ENCODE measurements around the gene MRGPRG.
"Not testable (repeated sequence)": the region's sequence is repeated elsewhere in the genome, so short reads cannot be mapped to it uniquely, and the experiment has no call there.

The MRGPRG gene

GRCh38 chr11:3218483-3219280 lies at the start of gene MRGPRG:
Gene MRGPRG, minus strand, starts transcription at chr11:3218813. Its CDS starts 0 bp downstream, at chr11:3218813.
- no peak for DNase-seq (ENCODE audit: low spot score)

DNA sequence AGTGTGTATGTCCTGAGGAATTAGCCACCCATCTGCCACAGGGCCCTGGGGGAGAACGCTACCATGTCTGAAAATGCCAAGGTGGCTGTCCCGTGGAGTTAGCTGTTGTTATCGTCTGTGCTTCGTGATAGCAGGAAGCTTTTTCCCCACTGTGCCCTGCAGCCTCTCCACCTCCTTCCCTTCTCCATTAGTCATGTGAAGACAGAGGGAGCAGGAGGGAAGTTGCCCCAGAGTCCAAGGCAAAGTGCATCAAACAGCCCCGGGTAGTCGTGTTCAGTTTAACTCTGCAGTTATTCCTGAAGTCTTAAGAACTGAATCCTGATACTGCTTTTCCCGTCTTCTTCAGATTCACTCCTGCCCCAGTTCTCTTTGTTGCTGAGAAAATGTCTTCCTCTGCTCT lies 43.9 kb upstream of the MRGPRG start:
- DNase-seq (ENCODE audit: low spot score), result not testable (repeated sequence)

DNA sequence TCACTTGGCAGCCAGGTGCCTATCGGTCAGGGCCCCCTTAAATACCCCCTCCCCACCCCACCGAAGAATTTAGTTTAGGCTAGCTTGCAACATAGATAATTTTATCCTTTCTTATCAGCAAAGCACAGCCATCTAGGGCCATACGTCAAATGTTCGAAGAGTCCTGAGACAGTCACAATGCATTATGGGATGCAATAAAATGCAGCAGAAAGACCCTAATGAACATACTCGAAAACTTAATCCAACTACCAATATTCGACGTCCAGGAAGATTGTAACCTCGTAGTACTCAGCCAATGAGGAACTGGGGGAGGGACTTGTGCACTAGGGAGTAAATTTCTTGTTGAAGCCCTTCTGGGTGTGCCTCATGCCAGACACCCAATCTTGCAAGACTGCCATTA lies 43.2 kb upstream of the MRGPRG start:
- DNase-seq (ENCODE audit: low spot score), result not testable (repeated sequence)

GRCh38 chr11:3257509-3257908 lies 38.9 kb upstream of the MRGPRG start:
- not testable (repeated sequence) for DNase-seq (ENCODE audit: low spot score)

- DNase-seq (ENCODE audit: low spot score), result not testable (repeated sequence)
Observed at GRCh38 chr11:3255241-3255640, 36.6 kb upstream of the MRGPRG start.

GRCh38 chr11:3254773-3255172 lies 36.2 kb upstream of the MRGPRG start:
- not testable (repeated sequence) for DNase-seq (ENCODE audit: low spot score)

GRCh38 chr11:3245071-3245470 lies 26.5 kb upstream of the MRGPRG start:
- DNase-seq (ENCODE audit: low spot score), result no peak

DNA sequence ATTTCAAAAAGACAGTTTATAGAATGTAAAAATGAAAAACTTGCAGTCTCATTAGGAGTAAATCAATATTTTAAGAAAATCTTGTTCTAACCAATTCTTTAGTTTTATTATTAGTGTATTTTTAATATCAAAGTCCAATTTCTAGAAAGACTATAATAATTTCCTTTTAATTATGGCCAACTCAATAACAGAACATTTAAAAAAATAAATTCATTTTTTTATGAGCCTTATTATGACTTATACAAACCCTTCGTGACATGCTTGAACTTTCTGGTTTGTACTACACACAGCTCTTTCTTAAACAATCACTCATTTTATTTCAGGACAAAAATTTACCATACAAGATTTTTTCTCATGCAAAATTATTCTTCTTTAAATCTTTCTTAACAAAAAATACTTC lies 25.3 kb upstream of the MRGPRG start:
- DNase-seq (ENCODE audit: low spot score), result no peak

GRCh38 chr11:3237119-3237518 lies 18.5 kb upstream of the MRGPRG start:
- no peak for DNase-seq (ENCODE audit: low spot score)

DNA sequence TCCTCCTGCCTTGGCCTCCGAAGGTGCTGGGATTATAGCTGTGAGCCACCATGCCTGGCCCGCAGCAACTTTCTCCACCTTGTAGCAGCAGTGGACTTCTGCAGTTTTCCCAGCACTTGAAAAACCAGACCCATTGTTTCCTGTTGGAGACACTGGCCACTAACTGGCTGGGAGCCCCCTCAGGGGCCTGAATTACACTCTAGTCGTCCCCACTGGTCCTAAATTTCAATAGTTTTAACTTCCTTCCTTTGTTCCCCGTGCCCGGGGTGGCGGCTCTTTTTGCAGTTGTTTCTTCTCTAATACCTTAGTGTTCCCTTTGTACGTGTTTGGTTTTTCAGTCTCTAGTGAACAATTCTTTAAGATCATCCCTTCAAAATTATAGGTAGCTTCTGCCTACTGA lies 16.2 kb upstream of the MRGPRG start:
- no peak for DNase-seq (ENCODE audit: low spot score)

DNA sequence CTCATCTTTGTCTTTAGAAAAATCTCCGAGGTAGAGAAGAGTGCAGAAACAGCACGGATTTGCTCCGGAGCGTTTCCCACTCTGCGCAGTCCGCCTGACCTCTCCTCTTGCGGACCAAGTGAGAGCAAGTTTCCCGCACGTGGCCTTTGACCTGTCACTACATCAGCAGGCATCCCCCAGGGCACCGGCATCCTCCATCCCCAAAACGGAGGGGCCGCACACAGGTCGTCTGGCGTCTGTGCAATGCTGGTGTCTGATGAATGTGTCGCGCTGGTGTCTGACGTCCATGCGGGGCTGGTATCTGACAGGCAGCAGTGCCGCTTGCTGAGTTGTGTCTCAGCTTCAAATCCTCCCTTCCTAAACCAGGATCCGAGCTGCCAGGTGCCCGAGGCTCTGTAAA lies 14.3 kb upstream of the MRGPRG start:
- DNase-seq (ENCODE audit: low spot score), result no peak

DNA sequence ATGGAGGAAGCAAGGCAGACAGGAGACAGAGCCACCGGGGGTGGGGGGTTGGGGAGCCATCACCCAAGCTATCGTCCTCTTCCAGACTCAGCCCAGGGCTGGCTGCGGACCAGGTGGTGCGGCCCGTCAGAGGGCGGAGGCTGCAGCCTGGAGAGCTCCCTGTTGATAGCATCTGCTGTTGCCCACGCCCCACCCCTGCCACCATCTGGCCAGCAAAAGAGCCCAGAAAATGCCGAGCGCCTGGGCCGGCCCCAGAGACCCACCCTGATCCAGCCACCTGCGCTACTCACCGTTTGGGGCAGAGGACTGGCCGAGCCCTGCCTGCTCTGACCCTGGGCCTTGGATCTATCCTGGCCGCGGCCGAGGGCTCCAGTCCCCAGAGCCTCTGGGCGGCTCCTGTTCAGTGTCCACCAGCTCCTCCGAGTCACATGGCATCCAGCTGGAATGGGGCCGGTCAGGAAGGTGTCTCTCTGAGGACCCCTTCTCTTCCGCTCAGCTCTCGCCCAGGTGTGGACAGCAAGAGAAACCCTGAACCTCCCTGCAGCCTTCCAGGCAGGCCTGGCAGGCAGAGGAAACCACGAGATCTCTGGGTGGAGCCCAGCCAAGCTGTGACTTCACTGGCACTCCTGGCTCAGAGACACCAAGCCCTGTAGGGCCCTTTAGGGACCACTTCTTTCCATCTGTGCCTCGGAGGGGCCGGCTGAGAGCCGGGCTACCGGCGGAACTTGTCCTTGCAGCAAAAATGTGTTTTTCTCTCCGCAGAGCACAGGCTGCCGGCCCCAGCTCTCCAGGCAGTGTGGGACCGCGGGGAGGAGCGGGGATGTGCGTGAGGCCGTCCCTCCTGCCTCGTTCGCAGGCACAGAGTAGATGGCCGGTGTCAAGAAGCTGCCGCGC lies 13.5 kb upstream of the MRGPRG start, which contains the start of gene MRGPRE:
MRGPRE (minus strand) TSS at position 567 of the 894 bp plus-strand sequence. CDS start 3,618 bp downstream, outside the sequence.
- peak; percentile 63 for DNase-seq (ENCODE audit: low spot score)

- no peak for DNase-seq (ENCODE audit: low spot score)
Observed at GRCh38 chr11:3231550-3231850, 12.9 kb upstream of the MRGPRG start.

- DNase-seq (ENCODE audit: low spot score), result no peak
Observed at GRCh38 chr11:3230636-3231549, 12.3 kb upstream of the MRGPRG start.

- no peak for DNase-seq (ENCODE audit: low spot score)
Observed at GRCh38 chr11:3229673-3230630, 11.3 kb upstream of the MRGPRG start.

GRCh38 chr11:3228445-3228829 lies 9.8 kb upstream of the MRGPRG start:
- no peak for DNase-seq (ENCODE audit: low spot score)

- no peak for DNase-seq (ENCODE audit: low spot score)
Observed at GRCh38 chr11:3227568-3228444, 9.2 kb upstream of the MRGPRG start.

DNA sequence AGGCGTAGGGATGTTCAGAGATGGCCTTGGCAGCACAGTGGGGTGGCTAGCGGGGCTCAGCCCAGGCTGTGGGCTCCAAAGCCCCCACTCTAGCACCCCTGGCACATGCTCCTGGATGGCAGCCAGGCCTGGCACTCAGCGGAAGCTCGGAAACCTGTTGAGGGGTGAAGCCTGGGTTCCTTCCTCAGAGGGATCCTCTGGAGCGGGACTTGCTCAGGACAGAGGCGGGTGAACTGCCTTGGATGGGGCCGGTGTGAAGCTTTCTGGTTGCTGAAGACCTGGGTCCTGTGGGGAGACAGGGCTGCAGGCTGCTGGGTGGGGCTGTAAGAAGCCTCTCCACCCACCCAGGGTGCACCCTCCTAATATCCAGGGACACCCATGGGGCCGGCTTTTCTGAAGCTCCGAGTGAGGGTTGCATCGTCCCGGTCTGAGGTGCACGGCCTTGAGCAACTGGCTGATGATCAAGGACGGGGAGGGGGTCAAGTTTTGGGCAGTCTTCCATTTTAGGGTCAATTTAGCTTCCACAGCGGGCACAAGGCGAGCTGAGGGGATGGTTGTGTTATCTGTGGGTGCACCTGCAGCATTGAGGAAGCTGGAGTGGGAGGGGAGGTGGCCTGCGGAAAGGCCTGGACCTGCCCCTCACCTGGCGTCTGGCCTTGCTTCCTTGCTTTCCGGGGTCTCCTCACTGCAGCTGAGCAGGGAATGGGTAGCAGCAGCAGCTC lies 8.4 kb upstream of the MRGPRG start:
- no peak for DNase-seq (ENCODE audit: low spot score)
